Ramos (cell line): ENCODE measurements around the gene TUBG2.

Experiments used
- in situ Hi-C: fragments of 300-500 bp; cut with MboI; formaldehyde crosslinking; loops from one replicate; pipeline ENCODE4 v1.14.3; 2022; ENCODE audit warnings: low sequenced_read_pairs; ENCODE audit not compliant: unreplicated experiment

Gene TUBG2

GRCh38 chr17:42691021-42691545 lies 32.0 kb downstream of the TUBG2 start:
- in situ Hi-C loops: no loop called here

- in situ Hi-C loops: no loop called here
Observed at GRCh38 chr17:42692489-42692888, 33.4 kb downstream of the TUBG2 start.

- in situ Hi-C loops: no loop called here
Observed at GRCh38 chr17:42694524-42694923, 35.4 kb downstream of the TUBG2 start.

GRCh38 chr17:42695500-42695899 lies 36.4 kb downstream of the TUBG2 start:
- in situ Hi-C loops: no loop called here

GRCh38 chr17:42697108-42697811 lies 38.2 kb downstream of the TUBG2 start:
- in situ Hi-C loops: no loop called here

- in situ Hi-C loops: no loop called here
Observed at GRCh38 chr17:42698736-42699414, 39.8 kb downstream of the TUBG2 start.

- in situ Hi-C loops: no loop called here
Observed at GRCh38 chr17:42699415-42699740, 40.3 kb downstream of the TUBG2 start.

- in situ Hi-C loops: loop anchor here (25.0 kb wide), 2 partner anchors 237 to 612 kb away; no protein-coding TSS in a partner anchor
Observed at GRCh38 chr17:42700586-42701289, 41.7 kb downstream of the TUBG2 start.

GRCh38 chr17:42702446-42702845 lies 43.4 kb downstream of the TUBG2 start:
- in situ Hi-C loops: loop anchor here (25.0 kb wide), 2 partner anchors 235 to 610 kb away; no protein-coding TSS in a partner anchor

- in situ Hi-C loops: loop anchor here (25.0 kb wide), 2 partner anchors 233 to 608 kb away; no protein-coding TSS in a partner anchor
Observed at GRCh38 chr17:42704490-42704836, 45.4 kb downstream of the TUBG2 start.

GRCh38 chr17:42704837-42705494 lies 45.9 kb downstream of the TUBG2 start:
- in situ Hi-C loops: loop anchor here (25.0 kb wide), 2 partner anchors 232 to 607 kb away; no protein-coding TSS in a partner anchor

GRCh38 chr17:42706732-42707131 lies 47.6 kb downstream of the TUBG2 start:
- in situ Hi-C loops: loop anchor here (25.0 kb wide), 2 partner anchors 231 to 606 kb away; no protein-coding TSS in a partner anchor

- in situ Hi-C loops: loop anchor here (25.0 kb wide), 2 partner anchors 229 to 604 kb away; no protein-coding TSS in a partner anchor
Observed at GRCh38 chr17:42708588-42708987, 49.5 kb downstream of the TUBG2 start.

GRCh38 chr17:42709561-42709960 lies 50.5 kb downstream of the TUBG2 start:
- in situ Hi-C loops: loop anchor here (25.0 kb wide), 2 partner anchors 228 to 603 kb away; no protein-coding TSS in a partner anchor
